Neural cell (in vitro differentiated cells): ENCODE measurements around the gene TCF4. TPM values are rescaled to one million over a fixed set of nuclear protein-coding genes. Genes with fewer than 3 reads are reported as not detected.

Experiments
- H2AFZ ChIP-seq: fragments of 200-600, 300-800 bp; sonication (generic), shearing (Covaris generic); 2 replicates; pipeline ENCODE4 v1.6.0; 2014; ENCODE audit warnings: low read depth, mild to moderate bottlenecking, antibody characterized with exemption, low read length, moderate library complexity
- H3F3A ChIP-seq: fragments of 200-600 bp; shearing (Covaris generic); 2 replicates; pipeline ENCODE4 v1.6.1; 2016; ENCODE audit warnings: mild to moderate bottlenecking, moderate library complexity, mixed read lengths, antibody characterized with exemption, low read length; ENCODE audit not compliant: insufficient read depth, poor library complexity, severe bottlenecking
- H3K27ac ChIP-seq: fragments of 200-600, 300-800 bp; sonication (generic), shearing (Covaris generic); 2 replicates; pipeline ENCODE4 v1.5.1; 2014; ENCODE audit warnings: mild to moderate bottlenecking, low read length, moderate library complexity
- H3K27me3 ChIP-seq: fragments of 300-800, 200-600 bp; sonication (generic), shearing (Covaris generic); 2 replicates; pipeline ENCODE4 v1.6.0; 2014; ENCODE audit warnings: mild to moderate bottlenecking, low read depth, low read length, moderate library complexity; ENCODE audit not compliant: insufficient read depth
- H3K36me3 ChIP-seq: fragments of 300-800, 200-600 bp; sonication (generic), shearing (Covaris generic); 2 replicates; pipeline ENCODE4 v1.5.1; 2014; ENCODE audit warnings: mild to moderate bottlenecking, antibody characterized with exemption, low read length, moderate library complexity; ENCODE audit not compliant: insufficient read depth
- H3K4me2 ChIP-seq: fragments of 300-800, 200-600 bp; sonication (generic), shearing (Covaris generic); 2 replicates; pipeline ENCODE4 v1.6.0; 2014; ENCODE audit warnings: mild to moderate bottlenecking, low read length
- H3K4me3 ChIP-seq: fragments of 300-800, 200-600 bp; sonication (generic), shearing (Covaris generic); 2 replicates; pipeline ENCODE4 v1.5.1; 2014; ENCODE audit warnings: mild to moderate bottlenecking, low read length, moderate library complexity
- H3K79me2 ChIP-seq: fragments of 200-600 bp; shearing (Covaris generic); replicated peaks from 2 replicates; pipeline ENCODE4 v1.6.0; 2014; ENCODE audit warnings: mild to moderate bottlenecking, low read length, moderate library complexity; ENCODE audit not compliant: insufficient read depth
- H3K9ac ChIP-seq: fragments of 300-800, 200-600 bp; sonication (generic), shearing (Covaris generic); 2 replicates; pipeline ENCODE4 v1.6.1; 2016; ENCODE audit warnings: mild to moderate bottlenecking, low read length, mixed read lengths
- H3K9me2 ChIP-seq: fragments of 200-600 bp; shearing (Covaris generic); 2 replicates; pipeline ENCODE4 v1.6.1; 2016; ENCODE audit warnings: mild to moderate bottlenecking, low read length, mixed read lengths; ENCODE audit not compliant: insufficient read depth
- H3K9me3 ChIP-seq: fragments of 200-600, 300-800 bp; sonication (generic), shearing (Covaris generic); 2 replicates; pipeline ENCODE4 v1.6.1; 2016; ENCODE audit warnings: mild to moderate bottlenecking, mixed run types, low read length, moderate library complexity, mixed read lengths
- H4K20me1 ChIP-seq: fragments of 200-600 bp; shearing (Covaris generic); 2 replicates; pipeline ENCODE4 v1.6.1; 2016; ENCODE audit warnings: mild to moderate bottlenecking, mixed run types; ENCODE audit not compliant: insufficient read depth
- EP300 ChIP-seq: fragments of 450-650 bp; conservative IDR thresholded peaks from 2 replicates; pipeline ENCODE4 v1.6.1; 2014; ENCODE audit warnings: antibody characterized with exemption, mild to moderate bottlenecking, moderate library complexity; ENCODE audit not compliant: poor library complexity, severe bottlenecking
- EZH2 ChIP-seq: fragments of 200-600, 300-800 bp; shearing (Covaris generic), sonication (generic); IDR thresholded peaks from 2 replicates; pipeline ENCODE4 v1.6.1; 2014; ENCODE audit warnings: antibody characterized with exemption, low read length, borderline replicate concordance, mild to moderate bottlenecking; ENCODE audit not compliant: insufficient read depth, poor library complexity, severe bottlenecking
- MXI1 ChIP-seq: fragments of 450-650 bp; conservative IDR thresholded peaks from 2 replicates; pipeline ENCODE4 v1.6.1; 2014; ENCODE audit warnings: antibody characterized with exemption, mild to moderate bottlenecking; ENCODE audit not compliant: poor library complexity, severe bottlenecking
- POLR2AphosphoS5 ChIP-seq: IDR thresholded peaks from 2 replicates; pipeline ENCODE4 v1.6.1; 2012
- RAD21 ChIP-seq: fragments of 450-650 bp; conservative IDR thresholded peaks from 2 replicates; pipeline ENCODE4 v1.6.1; 2014; ENCODE audit warnings: antibody characterized with exemption, mild to moderate bottlenecking, moderate library complexity
- SMC3 ChIP-seq: fragments of 450-650 bp; conservative IDR thresholded peaks from 2 replicates; pipeline ENCODE4 v1.6.1; 2014; ENCODE audit warnings: antibody characterized with exemption, mild to moderate bottlenecking, moderate library complexity; ENCODE audit not compliant: poor library complexity
- TAF1 ChIP-seq: IDR thresholded peaks from 2 replicates; pipeline ENCODE4 v1.6.1; 2012; ENCODE audit warnings: low read depth
- polyA plus RNA-seq: library from polyadenylated mRNA; depleted of rRNA; stranded (reverse); fragments of >200 nt; gene quantifications from 2 replicates; pipeline ENCODE4 v1.2.3, GENCODE V29; 2014
- TF ChIP-seq, protein P1 (sequence below): IDR thresholded peaks from 2 replicates; pipeline ENCODE4 v1.6.1; 2012; ENCODE audit warnings: borderline replicate concordance
- TF ChIP-seq, protein P2 (sequence below): fragments of 450-650 bp; IDR thresholded peaks from 2 replicates; pipeline ENCODE4 v1.5.1; 2014; ENCODE audit warnings: antibody characterized with exemption, mild to moderate bottlenecking, moderate library complexity; ENCODE audit not compliant: poor library complexity, severe bottlenecking

Gene TCF4
- polyA plus RNA-seq, 1 donor from 2014 or later, result 7.0 TPM

DNA sequence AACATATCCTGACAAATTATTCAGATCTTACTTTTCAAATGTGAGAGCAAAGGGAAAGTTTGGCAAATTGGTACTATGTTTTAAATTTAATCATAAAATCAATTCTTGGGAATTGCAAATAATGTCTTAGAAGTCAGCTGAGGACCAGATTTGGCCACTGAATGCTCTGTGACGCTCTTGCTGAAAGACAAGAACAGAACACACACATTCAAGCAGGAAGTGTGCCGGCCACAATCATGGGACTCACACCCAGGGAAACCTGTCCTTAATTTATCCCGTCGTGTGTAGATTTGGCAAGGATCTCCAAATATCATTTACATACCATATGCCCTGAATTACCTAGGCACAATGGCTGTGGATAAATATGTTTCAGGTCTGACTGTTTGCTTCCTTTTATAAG, 253.1 kb downstream of the TCF4 start:
- TF ChIP-seq SMC3, result no peak
- Histone ChIP-seq H3F3A (no peaks in the 10 kb centered on the region), H3K79me2 (no peaks in the 10 kb centered on the region), H3K9me2 (no peaks in the 10 kb centered on the region), H4K20me1 (no peaks in the 10 kb centered on the region), H3K9ac (no peak overlapping the region), H3K4me3 (no peak overlapping the region), H3K9me3 (no peaks in the 10 kb centered on the region), H2AFZ (no peak overlapping the region), H3K36me3 (no peaks in the 10 kb centered on the region), H3K4me2 (no peak overlapping the region), H3K27me3 (no peaks in the 10 kb centered on the region), H3K27ac (no peak overlapping the region)

DNA sequence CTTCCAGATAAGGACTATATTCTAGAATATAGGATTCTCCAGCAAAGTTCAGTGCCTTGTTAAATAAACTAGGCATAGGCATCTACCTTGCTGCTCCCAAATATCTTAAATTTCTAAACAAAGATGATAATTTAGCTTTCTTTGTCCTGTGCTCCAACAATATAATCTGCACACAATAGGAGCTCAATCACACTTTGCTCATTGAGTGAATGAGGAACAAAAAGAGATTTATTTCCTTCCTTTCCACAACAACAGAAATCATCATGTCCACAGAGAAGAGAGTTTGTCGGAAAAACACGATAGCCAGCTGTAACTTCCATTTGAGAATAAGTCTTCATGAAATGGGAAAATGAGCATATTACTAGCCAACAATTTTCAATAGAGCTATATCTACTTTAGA, 256.7 kb downstream of the TCF4 start:
- H3F3A ChIP-seq, result no peaks in the 10 kb centered on the region
- TF ChIP-seq TAF1 (no peak), SMC3 (no peak), POLR2AphosphoS5 (no peak)
- no peaks in the 10 kb centered on the region for H4K20me1 ChIP-seq
- no peaks in the 10 kb centered on the region for H3K79me2 ChIP-seq
- no peak overlapping the region for H3K4me3 ChIP-seq
- no peak overlapping the region for H3K27ac ChIP-seq
- no peak overlapping the region for H3K9ac ChIP-seq
- no peaks in the 10 kb centered on the region for H3K36me3 ChIP-seq
- no peak overlapping the region for H2AFZ ChIP-seq
- no peaks in the 10 kb centered on the region for H3K9me3 ChIP-seq
- no peak overlapping the region for H3K4me2 ChIP-seq
- no peaks in the 10 kb centered on the region for H3K27me3 ChIP-seq
- no peaks in the 10 kb centered on the region for H3K9me2 ChIP-seq

DNA sequence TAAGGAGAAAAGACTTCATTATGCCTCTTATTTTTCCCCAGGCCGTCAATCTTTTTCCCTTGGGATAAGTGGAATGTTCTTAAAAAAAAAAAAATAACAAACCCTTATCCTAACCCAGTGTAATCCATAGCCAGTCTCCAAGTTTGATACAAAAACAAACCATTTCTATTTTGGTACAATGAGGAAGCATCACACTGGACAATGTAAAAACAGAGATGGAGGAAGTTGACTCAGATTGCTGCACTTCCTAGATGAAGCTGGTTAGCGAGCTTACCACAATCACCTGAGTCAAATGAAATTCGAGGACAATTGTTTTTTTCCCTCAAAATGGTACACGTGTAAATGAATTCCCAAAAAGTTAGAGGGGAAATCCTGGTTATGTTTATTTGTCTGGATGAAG, 259.7 kb downstream of the TCF4 start:
- no peaks in the 10 kb centered on the region for H3F3A ChIP-seq
- no peaks in the 10 kb centered on the region for H3K27me3 ChIP-seq
- H3K9ac ChIP-seq, result no peak overlapping the region
- no peaks in the 10 kb centered on the region for H3K36me3 ChIP-seq
- H4K20me1 ChIP-seq, result no peaks in the 10 kb centered on the region
- H3K9me2 ChIP-seq, result no peaks in the 10 kb centered on the region
- no peak for TF ChIP-seq SMC3
- no peak for TF ChIP-seq POLR2AphosphoS5
- no peak for TF ChIP-seq TAF1
- no peak for TF ChIP-seq MXI1
- TF ChIP-seq, protein P1, sequence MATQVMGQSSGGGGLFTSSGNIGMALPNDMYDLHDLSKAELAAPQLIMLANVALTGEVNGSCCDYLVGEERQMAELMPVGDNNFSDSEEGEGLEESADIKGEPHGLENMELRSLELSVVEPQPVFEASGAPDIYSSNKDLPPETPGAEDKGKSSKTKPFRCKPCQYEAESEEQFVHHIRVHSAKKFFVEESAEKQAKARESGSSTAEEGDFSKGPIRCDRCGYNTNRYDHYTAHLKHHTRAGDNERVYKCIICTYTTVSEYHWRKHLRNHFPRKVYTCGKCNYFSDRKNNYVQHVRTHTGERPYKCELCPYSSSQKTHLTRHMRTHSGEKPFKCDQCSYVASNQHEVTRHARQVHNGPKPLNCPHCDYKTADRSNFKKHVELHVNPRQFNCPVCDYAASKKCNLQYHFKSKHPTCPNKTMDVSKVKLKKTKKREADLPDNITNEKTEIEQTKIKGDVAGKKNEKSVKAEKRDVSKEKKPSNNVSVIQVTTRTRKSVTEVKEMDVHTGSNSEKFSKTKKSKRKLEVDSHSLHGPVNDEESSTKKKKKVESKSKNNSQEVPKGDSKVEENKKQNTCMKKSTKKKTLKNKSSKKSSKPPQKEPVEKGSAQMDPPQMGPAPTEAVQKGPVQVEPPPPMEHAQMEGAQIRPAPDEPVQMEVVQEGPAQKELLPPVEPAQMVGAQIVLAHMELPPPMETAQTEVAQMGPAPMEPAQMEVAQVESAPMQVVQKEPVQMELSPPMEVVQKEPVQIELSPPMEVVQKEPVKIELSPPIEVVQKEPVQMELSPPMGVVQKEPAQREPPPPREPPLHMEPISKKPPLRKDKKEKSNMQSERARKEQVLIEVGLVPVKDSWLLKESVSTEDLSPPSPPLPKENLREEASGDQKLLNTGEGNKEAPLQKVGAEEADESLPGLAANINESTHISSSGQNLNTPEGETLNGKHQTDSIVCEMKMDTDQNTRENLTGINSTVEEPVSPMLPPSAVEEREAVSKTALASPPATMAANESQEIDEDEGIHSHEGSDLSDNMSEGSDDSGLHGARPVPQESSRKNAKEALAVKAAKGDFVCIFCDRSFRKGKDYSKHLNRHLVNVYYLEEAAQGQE, result no peak
- no peak for TF ChIP-seq EP300
- TF ChIP-seq, protein P2, sequence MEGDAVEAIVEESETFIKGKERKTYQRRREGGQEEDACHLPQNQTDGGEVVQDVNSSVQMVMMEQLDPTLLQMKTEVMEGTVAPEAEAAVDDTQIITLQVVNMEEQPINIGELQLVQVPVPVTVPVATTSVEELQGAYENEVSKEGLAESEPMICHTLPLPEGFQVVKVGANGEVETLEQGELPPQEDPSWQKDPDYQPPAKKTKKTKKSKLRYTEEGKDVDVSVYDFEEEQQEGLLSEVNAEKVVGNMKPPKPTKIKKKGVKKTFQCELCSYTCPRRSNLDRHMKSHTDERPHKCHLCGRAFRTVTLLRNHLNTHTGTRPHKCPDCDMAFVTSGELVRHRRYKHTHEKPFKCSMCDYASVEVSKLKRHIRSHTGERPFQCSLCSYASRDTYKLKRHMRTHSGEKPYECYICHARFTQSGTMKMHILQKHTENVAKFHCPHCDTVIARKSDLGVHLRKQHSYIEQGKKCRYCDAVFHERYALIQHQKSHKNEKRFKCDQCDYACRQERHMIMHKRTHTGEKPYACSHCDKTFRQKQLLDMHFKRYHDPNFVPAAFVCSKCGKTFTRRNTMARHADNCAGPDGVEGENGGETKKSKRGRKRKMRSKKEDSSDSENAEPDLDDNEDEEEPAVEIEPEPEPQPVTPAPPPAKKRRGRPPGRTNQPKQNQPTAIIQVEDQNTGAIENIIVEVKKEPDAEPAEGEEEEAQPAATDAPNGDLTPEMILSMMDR, result no peak
- no peak for TF ChIP-seq EZH2
- no peak for TF ChIP-seq RAD21
- H3K79me2 ChIP-seq, result no peaks in the 10 kb centered on the region
- H2AFZ ChIP-seq, result no peak overlapping the region
- H3K27ac ChIP-seq, result no peak overlapping the region
- no peak overlapping the region for H3K4me2 ChIP-seq
- H3K4me3 ChIP-seq, result no peak overlapping the region
- no peaks in the 10 kb centered on the region for H3K9me3 ChIP-seq
